ENCODE measurements around the gene DMRTB1. TPM values are rescaled to one million over a fixed set of nuclear protein-coding genes. Genes with fewer than 3 reads are reported as not detected.

Gene DMRTB1
- total and polyA plus RNA-seq, 2 donors = 0.02 TPM; not detected in 1

GRCh38 chr1:53502641-53503432 is 43.6 kb downstream of the DMRTB1 start:
- no peaks in the 10 kb centered on the region for H3K9me3 ChIP-seq (ENCODE audit: control insufficient read depth in 2 of 2, insufficient read depth in 1 of 2, low read length in 1 of 2)
- no peaks in the 10 kb centered on the region for H3K27me3 ChIP-seq (ENCODE audit: control insufficient read depth in 2 of 2, insufficient read depth in 1 of 2, low read length in 1 of 2)
- H3K4me3 ChIP-seq (ENCODE audit: low read length in 2 of 2) = no peak overlapping the region
- no peaks in the 10 kb centered on the region for H3K36me3 ChIP-seq (ENCODE audit: control insufficient read depth in 2 of 2, insufficient read depth in 2 of 2, low read length in 1 of 2)
- DNase-seq (ENCODE audit: low read depth in 6 of 9, low spot score in 9 of 9) = no peak
- H3K4me1 ChIP-seq (ENCODE audit: control insufficient read depth in 2 of 2, insufficient read depth in 2 of 2, low read length in 2 of 2) = peaks cover 7 to 20% of the 10 kb centered on the region in 2 donors
- H3K27ac ChIP-seq (ENCODE audit: low read depth in 1 of 2, low read length in 1 of 2) = no peak overlapping the region
- 87% methylated on average over 7 of the region's 7 CpGs for WGBS

DNA sequence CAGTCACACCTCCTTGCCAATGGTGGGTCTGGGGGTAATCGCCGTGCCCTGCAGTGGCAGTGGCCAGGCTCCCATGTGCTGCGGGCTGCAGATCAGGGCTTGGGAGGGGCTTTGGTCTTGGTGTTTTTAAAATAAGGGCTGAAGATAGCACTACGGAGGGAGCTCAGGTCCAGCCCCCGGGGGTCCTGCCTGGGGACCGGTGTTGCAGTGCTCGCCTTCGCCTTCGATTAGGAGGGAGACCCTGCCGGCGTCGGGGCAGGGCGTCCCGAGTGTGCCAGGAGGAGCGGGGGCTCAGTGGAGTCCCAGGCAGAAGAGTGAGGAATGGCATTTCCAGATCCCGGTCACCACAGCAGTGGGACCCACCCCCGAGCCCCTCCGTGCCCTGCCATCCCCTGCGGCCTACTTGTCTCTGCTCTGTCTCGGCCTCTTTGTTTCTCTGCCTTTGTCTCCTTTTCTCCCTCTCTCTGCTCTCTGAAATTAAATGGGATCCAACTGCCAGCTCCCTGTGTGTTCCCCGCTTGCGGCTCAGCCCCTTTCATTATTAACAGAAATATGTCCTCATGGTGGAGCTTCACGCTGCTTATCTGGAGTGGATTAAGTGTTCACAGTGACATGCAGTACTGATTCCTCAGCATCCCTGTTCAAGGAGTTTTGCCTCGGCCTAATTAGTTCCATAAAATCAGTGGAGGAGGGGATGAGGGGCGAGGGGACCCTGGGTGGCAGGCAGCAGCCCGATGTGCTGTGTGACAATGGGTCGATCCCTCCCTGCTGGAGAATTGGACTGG is 44.4 kb downstream of the DMRTB1 start:
- no peaks in the 10 kb centered on the region for H3K36me3 ChIP-seq (ENCODE audit: control insufficient read depth in 2 of 2, insufficient read depth in 2 of 2, low read length in 1 of 2)
- H3K27ac ChIP-seq (ENCODE audit: low read depth in 1 of 2, low read length in 1 of 2) = no peak overlapping the region
- no peak overlapping the region for H3K4me3 ChIP-seq (ENCODE audit: low read length in 2 of 2)
- DNase-seq (ENCODE audit: low read depth in 6 of 9, low spot score in 9 of 9) = no peak
- no peaks in the 10 kb centered on the region for H3K27me3 ChIP-seq (ENCODE audit: control insufficient read depth in 2 of 2, insufficient read depth in 1 of 2, low read length in 1 of 2)
- no peaks in the 10 kb centered on the region for H3K9me3 ChIP-seq (ENCODE audit: control insufficient read depth in 2 of 2, insufficient read depth in 1 of 2, low read length in 1 of 2)
- 95% methylated on average over 27 of the region's 27 CpGs for WGBS
- H3K4me1 ChIP-seq (ENCODE audit: control insufficient read depth in 2 of 2, insufficient read depth in 2 of 2, low read length in 2 of 2) = peaks cover 7 to 14% of the 10 kb centered on the region in 2 donors

- no peak overlapping the region for H3K27ac ChIP-seq (ENCODE audit: low read depth in 1 of 2, low read length in 1 of 2)
- DNase-seq (ENCODE audit: low read depth in 6 of 9, low spot score in 9 of 9) = no peak
- H3K36me3 ChIP-seq (ENCODE audit: control insufficient read depth in 2 of 2, insufficient read depth in 2 of 2, low read length in 1 of 2) = no peaks in the 10 kb centered on the region
- H3K4me3 ChIP-seq (ENCODE audit: low read length in 2 of 2) = no peak overlapping the region
- H3K4me1 ChIP-seq (ENCODE audit: control insufficient read depth in 2 of 2, insufficient read depth in 2 of 2, low read length in 2 of 2) = peaks cover 0 to 4% of the 10 kb centered on the region in 2 donors
- WGBS = 90% methylated on average over 9 of the region's 9 CpGs
- H3K27me3 ChIP-seq (ENCODE audit: control insufficient read depth in 2 of 2, insufficient read depth in 1 of 2, low read length in 1 of 2) = no peaks in the 10 kb centered on the region
- no peaks in the 10 kb centered on the region for H3K9me3 ChIP-seq (ENCODE audit: control insufficient read depth in 2 of 2, insufficient read depth in 1 of 2, low read length in 1 of 2)
Measured at GRCh38 chr1:53504901-53505300, 45.7 kb downstream of the DMRTB1 start.

DNA sequence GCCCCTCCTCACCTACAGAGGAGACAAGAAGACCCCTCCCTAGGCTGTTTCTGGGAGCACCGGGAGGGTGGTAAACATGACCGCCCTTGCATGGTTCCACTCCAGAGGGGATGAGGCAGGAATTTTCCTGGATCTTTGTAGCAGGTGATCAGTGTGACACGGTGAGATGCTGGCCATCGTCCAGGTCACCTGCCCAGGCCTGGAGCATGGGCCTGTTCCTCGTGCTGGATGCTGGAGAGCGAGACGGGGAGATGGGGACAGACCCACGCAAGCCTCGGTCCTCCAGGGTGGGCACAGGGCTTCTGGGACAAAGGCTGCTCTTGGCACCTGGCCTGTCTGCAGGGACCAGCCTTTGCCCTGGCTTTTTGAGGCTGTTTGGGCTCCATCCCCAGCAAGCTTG is 46.2 kb downstream of the DMRTB1 start:
- Histone ChIP-seq H3K27ac (ENCODE audit: low read depth in 1 of 2, low read length in 1 of 2) (no peak overlapping the region), H3K36me3 (ENCODE audit: control insufficient read depth in 2 of 2, insufficient read depth in 2 of 2, low read length in 1 of 2) (no peaks in the 10 kb centered on the region), H3K27me3 (ENCODE audit: control insufficient read depth in 2 of 2, insufficient read depth in 1 of 2, low read length in 1 of 2) (no peaks in the 10 kb centered on the region), H3K4me3 (ENCODE audit: low read length in 2 of 2) (no peak overlapping the region), H3K9me3 (ENCODE audit: control insufficient read depth in 2 of 2, insufficient read depth in 1 of 2, low read length in 1 of 2) (no peaks in the 10 kb centered on the region), H3K4me1 (ENCODE audit: control insufficient read depth in 2 of 2, insufficient read depth in 2 of 2, low read length in 2 of 2) (peaks cover 0 to 4% of the 10 kb centered on the region in 2 donors)
- 96% methylated on average over 9 of the region's 9 CpGs for WGBS
- no peak for DNase-seq (ENCODE audit: low read depth in 6 of 9, low spot score in 9 of 9)

DNA sequence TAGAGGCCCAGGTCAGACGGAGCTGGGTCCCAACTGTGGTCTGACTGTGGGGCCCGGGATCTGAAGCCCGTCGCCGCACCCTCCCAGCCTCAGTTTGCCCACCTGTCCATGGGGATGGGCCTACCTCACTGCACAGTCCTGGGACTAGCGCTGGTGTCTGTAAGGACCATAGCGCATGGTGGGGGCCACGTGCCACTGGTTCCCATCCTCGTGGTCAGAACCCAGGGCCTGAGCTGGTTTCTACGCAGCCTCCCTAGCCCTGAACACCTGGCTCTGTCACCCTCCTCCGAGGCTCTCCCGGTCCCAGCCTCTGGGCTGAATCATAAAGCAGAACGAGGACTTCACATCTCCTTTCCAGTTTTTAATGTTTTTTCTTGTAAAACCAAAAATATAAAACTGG is 46.7 kb downstream of the DMRTB1 start:
- WGBS = 93% methylated on average over 13 of the region's 13 CpGs
- DNase-seq (ENCODE audit: low read depth in 6 of 9, low spot score in 9 of 9) = no peak
- H3K27me3 ChIP-seq (ENCODE audit: control insufficient read depth in 2 of 2, insufficient read depth in 1 of 2, low read length in 1 of 2) = no peaks in the 10 kb centered on the region

DNA sequence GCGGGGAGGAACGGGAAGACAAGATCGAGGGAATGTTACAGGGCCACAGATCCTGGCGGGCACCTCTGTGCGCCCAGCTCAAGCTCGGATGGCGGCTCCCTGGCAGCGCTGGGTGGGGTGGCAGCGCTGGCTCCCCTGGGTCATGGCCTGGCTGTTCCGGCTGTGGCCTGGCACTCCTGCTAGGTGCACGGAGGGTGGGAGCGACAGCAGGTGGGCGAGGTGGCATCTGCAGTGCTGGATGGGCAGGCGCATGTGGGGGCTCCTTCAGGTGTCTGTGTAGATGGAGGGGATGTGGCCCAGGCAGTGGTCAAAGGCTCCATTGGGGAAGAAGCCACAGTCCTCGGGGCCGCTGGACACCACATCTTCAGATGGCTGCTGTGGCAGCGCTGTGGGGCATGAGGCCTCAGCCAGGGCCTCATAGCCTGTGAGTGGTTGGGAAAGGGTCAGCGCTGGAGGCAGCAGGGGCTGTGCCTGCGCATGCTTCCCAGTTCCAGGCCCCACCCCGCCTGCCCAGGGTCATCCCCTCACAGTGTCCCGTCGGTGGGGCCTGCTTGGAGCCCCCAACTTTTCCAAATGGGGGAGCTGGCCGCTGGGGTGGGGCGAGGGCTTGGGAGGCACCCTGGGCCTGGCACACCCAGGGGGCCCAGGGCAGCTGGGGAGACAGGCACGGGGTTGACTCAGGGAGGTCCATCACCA is 47.3 kb downstream of the DMRTB1 start:
- no peaks in the 10 kb centered on the region for H3K36me3 ChIP-seq (ENCODE audit: control insufficient read depth in 2 of 2, insufficient read depth in 2 of 2, low read length in 1 of 2)
- no peaks in the 10 kb centered on the region for H3K27me3 ChIP-seq (ENCODE audit: control insufficient read depth in 2 of 2, insufficient read depth in 1 of 2, low read length in 1 of 2)
- H3K4me1 ChIP-seq (ENCODE audit: control insufficient read depth in 2 of 2, insufficient read depth in 2 of 2, low read length in 2 of 2) = peaks cover 0 to 6% of the 10 kb centered on the region in 2 donors
- no peak overlapping the region for H3K4me3 ChIP-seq (ENCODE audit: low read length in 2 of 2)
- no peak for DNase-seq (ENCODE audit: low read depth in 6 of 9, low spot score in 9 of 9)
- 97% methylated on average over 25 of the region's 25 CpGs for WGBS
- no peak overlapping the region for H3K27ac ChIP-seq (ENCODE audit: low read depth in 1 of 2, low read length in 1 of 2)
- H3K9me3 ChIP-seq (ENCODE audit: control insufficient read depth in 2 of 2, insufficient read depth in 1 of 2, low read length in 1 of 2) = no peaks in the 10 kb centered on the region

More for the DNA sequence above, 46.7 kb downstream of the DMRTB1 start:
- Histone ChIP-seq H3K9me3 (ENCODE audit: control insufficient read depth in 2 of 2, insufficient read depth in 1 of 2, low read length in 1 of 2) (no peaks in the 10 kb centered on the region), H3K36me3 (ENCODE audit: control insufficient read depth in 2 of 2, insufficient read depth in 2 of 2, low read length in 1 of 2) (no peaks in the 10 kb centered on the region), H3K4me3 (ENCODE audit: low read length in 2 of 2) (no peak overlapping the region), H3K27ac (ENCODE audit: low read depth in 1 of 2, low read length in 1 of 2) (no peak overlapping the region), H3K4me1 (ENCODE audit: control insufficient read depth in 2 of 2, insufficient read depth in 2 of 2, low read length in 2 of 2) (peaks cover 0 to 4% of the 10 kb centered on the region in 2 donors)

- Histone ChIP-seq H3K27ac (ENCODE audit: low read depth in 1 of 2, low read length in 1 of 2) (no peak overlapping the region), H3K9me3 (ENCODE audit: control insufficient read depth in 2 of 2, insufficient read depth in 1 of 2, low read length in 1 of 2) (no peaks in the 10 kb centered on the region), H3K27me3 (ENCODE audit: control insufficient read depth in 2 of 2, insufficient read depth in 1 of 2, low read length in 1 of 2) (no peaks in the 10 kb centered on the region), H3K4me1 (ENCODE audit: control insufficient read depth in 2 of 2, insufficient read depth in 2 of 2, low read length in 2 of 2) (peaks cover 2 to 13% of the 10 kb centered on the region in 2 donors), H3K36me3 (ENCODE audit: control insufficient read depth in 2 of 2, insufficient read depth in 2 of 2, low read length in 1 of 2) (no peaks in the 10 kb centered on the region), H3K4me3 (ENCODE audit: low read length in 2 of 2) (no peak overlapping the region)
- 98% methylated on average over 13 of the region's 13 CpGs for WGBS
- DNase-seq (ENCODE audit: low read depth in 6 of 9, low spot score in 9 of 9) = no peak
Measured at GRCh38 chr1:53507116-53507820, 48.1 kb downstream of the DMRTB1 start.

GRCh38 chr1:53508056-53508990 is 49.1 kb downstream of the DMRTB1 start:
- H3K27me3 ChIP-seq (ENCODE audit: control insufficient read depth in 2 of 2, insufficient read depth in 1 of 2, low read length in 1 of 2) = no peaks in the 10 kb centered on the region
- H3K4me3 ChIP-seq (ENCODE audit: low read length in 2 of 2) = no peak overlapping the region
- WGBS = 94% methylated on average over 22 of the region's 22 CpGs
- no peak for DNase-seq (ENCODE audit: low read depth in 6 of 9, low spot score in 9 of 9)
- H3K9me3 ChIP-seq (ENCODE audit: control insufficient read depth in 2 of 2, insufficient read depth in 1 of 2, low read length in 1 of 2) = no peaks in the 10 kb centered on the region
- H3K36me3 ChIP-seq (ENCODE audit: control insufficient read depth in 2 of 2, insufficient read depth in 2 of 2, low read length in 1 of 2) = no peaks in the 10 kb centered on the region
- peaks cover 6 to 22% of the 10 kb centered on the region in 2 donors for H3K4me1 ChIP-seq (ENCODE audit: control insufficient read depth in 2 of 2, insufficient read depth in 2 of 2, low read length in 2 of 2)
- no peak overlapping the region for H3K27ac ChIP-seq (ENCODE audit: low read depth in 1 of 2, low read length in 1 of 2)

All from thymus (tissue), 11 donors.